Measurements from ENCODE around the gene FBXL5. TPM values are rescaled to one million over a fixed set of nuclear protein-coding genes. Genes with fewer than 3 reads are reported as not detected.

FBXL5 gene
- total RNA-seq, 2 experiments from 2014 or later: 43.5 to 102 TPM

- H3K36me3 ChIP-seq (ENCODE audit: insufficient read depth, low read length): peaks cover 9% of the 10 kb centered on the region
- ChIA-PET POLR2A (interaction anchor here (0.5 kb wide), 1 partner anchor 71 kb away, joined by 3 read pairs; no protein-coding TSS in a partner anchor), CTCF (ENCODE audit: unreplicated experiment) (no interaction called here)
- peak overlapping the region; percentile 25 for H3K4me2 ChIP-seq (ENCODE audit: low read length)
- TF ChIP-seq EZH2phosphoT487 (IDR thresholded peaks at IDR 0.05; ENCODE audit: borderline replicate concordance, low read depth, low read length): no peak
- peak; percentile 98 for TF ChIP-seq CTCF (conservative IDR thresholded peaks at IDR 0.05; ENCODE audit: low read length)
- no peak overlapping the region for H3K4me3 ChIP-seq (ENCODE audit: low read depth, low read length, poor library complexity, severe bottlenecking)
- no peak overlapping the region for H2AFZ ChIP-seq (ENCODE audit: low read length)
- no TSS peak for BruUV-seq (replicated peaks)
- no peaks in the 10 kb centered on the region for H3K9me2 ChIP-seq (ENCODE audit: insufficient read depth, low read length)
- peaks cover 43% of the 10 kb centered on the region for H3K4me1 ChIP-seq (ENCODE audit: insufficient read depth, low read length, poor library complexity, severe bottlenecking)
- H3K79me2 ChIP-seq (ENCODE audit: insufficient read depth, low read depth, low read length): peaks cover 88% of the 10 kb centered on the region
- peaks cover 2% of the 10 kb centered on the region; the same call in 1 of the 2 replicates for H4K20me1 ChIP-seq (ENCODE audit: insufficient read depth, low read length)
- no peak overlapping the region for H3K27ac ChIP-seq (ENCODE audit: low read depth, low read length, poor library complexity, severe bottlenecking)
- peak; percentile 79 for DNase-seq (ENCODE audit: low spot score)
- intact Hi-C loops (cut with micrococcal nuclease; ENCODE audit: unreplicated experiment): loop anchor here (1.0 to 10.0 kb wide), 6 partner anchors 171 to 575 kb away; partner anchors contain the start of gene TAPT1
- H3K9me3 ChIP-seq (ENCODE audit: low read length): no peaks in the 10 kb centered on the region
Measured at GRCh38 chr4:15649914-15650545, 5.1 kb downstream of the FBXL5 start.

- Histone ChIP-seq H3K79me2 (ENCODE audit: insufficient read depth, low read depth, low read length) (peaks cover 87% of the 10 kb centered on the region), H4K20me1 (ENCODE audit: insufficient read depth, low read length) (peaks cover 5% of the 10 kb centered on the region; the same call in 1 of the 2 replicates), H3K4me3 (ENCODE audit: low read depth, low read length, poor library complexity, severe bottlenecking) (no peak overlapping the region), H3K4me2 (ENCODE audit: low read length) (no peak overlapping the region), H3K9me2 (ENCODE audit: insufficient read depth, low read length) (no peaks in the 10 kb centered on the region), H3K36me3 (ENCODE audit: insufficient read depth, low read length) (peaks cover 9% of the 10 kb centered on the region), H2AFZ (ENCODE audit: low read length) (no peak overlapping the region), H3K27ac (ENCODE audit: low read depth, low read length, poor library complexity, severe bottlenecking) (no peak overlapping the region), H3K4me1 (ENCODE audit: insufficient read depth, low read length, poor library complexity, severe bottlenecking) (peaks cover 40% of the 10 kb centered on the region), H3K9me3 (ENCODE audit: low read length) (no peaks in the 10 kb centered on the region)
- CTCF ChIA-PET (ENCODE audit: unreplicated experiment): no interaction called here
- TF ChIP-seq CTCF (conservative IDR thresholded peaks at IDR 0.05; ENCODE audit: low read length) (no peak), EZH2phosphoT487 (IDR thresholded peaks at IDR 0.05; ENCODE audit: borderline replicate concordance, low read depth, low read length) (no peak)
- no peak for DNase-seq (ENCODE audit: low spot score)
- intact Hi-C loops (cut with micrococcal nuclease; ENCODE audit: unreplicated experiment): no loop called here
- POLR2A ChIA-PET: no interaction called here
- BruUV-seq (replicated peaks): no TSS peak
Measured at GRCh38 chr4:15648600-15648999, 6.6 kb downstream of the FBXL5 start.

GRCh38 chr4:15638418-15638817 is 16.7 kb downstream of the FBXL5 start:
- intact Hi-C loops (cut with micrococcal nuclease; ENCODE audit: unreplicated experiment): no loop called here
- no peak for DNase-seq (ENCODE audit: low spot score)
- Histone ChIP-seq H3K9me3 (ENCODE audit: low read length) (no peaks in the 10 kb centered on the region), H3K4me3 (ENCODE audit: low read depth, low read length, poor library complexity, severe bottlenecking) (no peak overlapping the region), H3K27ac (ENCODE audit: low read depth, low read length, poor library complexity, severe bottlenecking) (no peak overlapping the region), H3K9me2 (ENCODE audit: insufficient read depth, low read length) (no peaks in the 10 kb centered on the region), H3K4me1 (ENCODE audit: insufficient read depth, low read length, poor library complexity, severe bottlenecking) (no peaks in the 10 kb centered on the region), H3K79me2 (ENCODE audit: insufficient read depth, low read depth, low read length) (peaks cover 4% of the 10 kb centered on the region; the same call in 1 of the 2 replicates), H2AFZ (ENCODE audit: low read length) (no peak overlapping the region), H4K20me1 (ENCODE audit: insufficient read depth, low read length) (no peaks in the 10 kb centered on the region), H3K4me2 (ENCODE audit: low read length) (no peak overlapping the region), H3K36me3 (ENCODE audit: insufficient read depth, low read length) (peaks cover 80% of the 10 kb centered on the region)
- no TSS peak for BruUV-seq (replicated peaks)
- TF ChIP-seq EZH2phosphoT487 (IDR thresholded peaks at IDR 0.05; ENCODE audit: borderline replicate concordance, low read depth, low read length): no peak
- no peak for TF ChIP-seq CTCF (conservative IDR thresholded peaks at IDR 0.05; ENCODE audit: low read length)
- ChIA-PET POLR2A (interaction anchor here (0.6 to 2.2 kb wide), 3 partner anchors 15 to 435 kb away, joined by 3 to 4 read pairs (median 4); no protein-coding TSS in a partner anchor), CTCF (ENCODE audit: unreplicated experiment) (no interaction called here)
